Measurements from ENCODE around the gene KSR2.

The KSR2 gene

GRCh38 chr12:117484901-117485300 is 483.9 kb downstream of the KSR2 start:
- DNase-seq, result no peak

- no peak for DNase-seq
Observed at GRCh38 chr12:117483501-117483900, 485.3 kb downstream of the KSR2 start.

- DNase-seq, result no peak
Observed at GRCh38 chr12:117481470-117481869, 487.3 kb downstream of the KSR2 start.

GRCh38 chr12:117476341-117476740 is 492.4 kb downstream of the KSR2 start:
- no peak for DNase-seq

GRCh38 chr12:117473856-117474255 is 494.9 kb downstream of the KSR2 start:
- DNase-seq, result no peak

GRCh38 chr12:117472983-117473382 is 495.8 kb downstream of the KSR2 start:
- no peak for DNase-seq

- no peak for DNase-seq
Observed at GRCh38 chr12:117470804-117471203, 498.0 kb downstream of the KSR2 start.

- no peak for DNase-seq
Observed at GRCh38 chr12:117469883-117470483, 498.8 kb downstream of the KSR2 start.

GRCh38 chr12:117468016-117468415 is 500.8 kb downstream of the KSR2 start:
- peak; percentile 53 for DNase-seq

GRCh38 chr12:117467588-117467987 is 501.2 kb downstream of the KSR2 start:
- DNase-seq, result no peak

- DNase-seq, result no peak
Observed at GRCh38 chr12:117466677-117467362, 502.0 kb downstream of the KSR2 start.

GRCh38 chr12:117461732-117462131 is 507.1 kb downstream of the KSR2 start:
- no peak for DNase-seq

GRCh38 chr12:117459229-117459628 is 509.6 kb downstream of the KSR2 start:
- DNase-seq, result no peak

- DNase-seq, result no peak
Observed at GRCh38 chr12:117457189-117457588, 511.6 kb downstream of the KSR2 start.

- no peak for DNase-seq
Observed at GRCh38 chr12:117456076-117456475, 512.7 kb downstream of the KSR2 start.

GRCh38 chr12:117453961-117454360 is 514.8 kb downstream of the KSR2 start:
- no peak for DNase-seq

GRCh38 chr12:117452112-117452511 is 516.7 kb downstream of the KSR2 start:
- DNase-seq, result no peak

- DNase-seq, result no peak
Observed at GRCh38 chr12:117450209-117450608, 518.6 kb downstream of the KSR2 start.

GRCh38 chr12:117447665-117448366 is 521.0 kb downstream of the KSR2 start:
- no peak for DNase-seq

GRCh38 chr12:117444781-117445180 is 524.0 kb downstream of the KSR2 start:
- no peak for DNase-seq

- peak; percentile 34 for DNase-seq
Observed at GRCh38 chr12:117441751-117442150, 527.0 kb downstream of the KSR2 start.

- DNase-seq, result no peak
Observed at GRCh38 chr12:117440384-117440783, 528.4 kb downstream of the KSR2 start.

- DNase-seq, result peak; percentile 45
Observed at GRCh38 chr12:117439531-117440001, 529.2 kb downstream of the KSR2 start.

GRCh38 chr12:117438809-117439208 is 530.0 kb downstream of the KSR2 start:
- DNase-seq, result no peak
